WTC11 (cell line): ENCODE results near the gene SNTN.

Experiments
- ATF2 ChIP-seq: sonication (generic); formaldehyde crosslinking; IDR thresholded peaks from 2 replicates; pipeline ENCODE4 v1.8.1; 2022; ENCODE audit warnings: low read depth, missing genetic modification reagents, borderline replicate concordance
- ESRRA ChIP-seq: sonication (generic); formaldehyde crosslinking; IDR thresholded peaks from 2 replicates; pipeline ENCODE4 v1.8.1; 2022; ENCODE audit warnings: mild to moderate bottlenecking, missing genetic modification reagents, borderline replicate concordance
- MXD4 ChIP-seq: fragments of 250-450 bp; sonication (Bioruptor Pico); IDR thresholded peaks from 2 replicates; pipeline ENCODE4 v1.8.0; 2021; ENCODE audit warnings: mild to moderate bottlenecking, moderate library complexity, borderline replicate concordance
- RELA ChIP-seq: sonication (generic); formaldehyde crosslinking; IDR thresholded peaks from 2 replicates; pipeline ENCODE4 v1.8.1; 2022; ENCODE audit warnings: missing genetic modification reagents, mild to moderate bottlenecking, borderline replicate concordance
- SMAD3 ChIP-seq: sonication (generic); formaldehyde crosslinking; IDR thresholded peaks from 2 replicates; pipeline ENCODE4 v1.8.0; 2022; ENCODE audit warnings: missing genetic modification reagents, mild to moderate bottlenecking, borderline replicate concordance
- TCF7 ChIP-seq: sonication (generic); formaldehyde crosslinking; IDR thresholded peaks from 2 replicates; pipeline ENCODE4 v1.8.0; 2022; ENCODE audit warnings: mild to moderate bottlenecking, low read depth, missing genetic modification reagents, moderate library complexity
- TF ChIP-seq, protein P1 (sequence below): fragments of 200-600 bp; IDR thresholded peaks from 2 replicates; pipeline ENCODE4 v1.8.0; 2022; ENCODE audit warnings: antibody characterized with exemption
- TF ChIP-seq, protein P2 (sequence below): sonication (generic); formaldehyde crosslinking; IDR thresholded peaks from 2 replicates; pipeline ENCODE4 v1.8.1; 2023; ENCODE audit warnings: mild to moderate bottlenecking, missing genetic modification reagents, moderate library complexity
- TF ChIP-seq, protein P3 (sequence below): sonication (generic); formaldehyde crosslinking; IDR thresholded peaks from 2 replicates; pipeline ENCODE4 v1.8.1; 2023; ENCODE audit warnings: mild to moderate bottlenecking, missing genetic modification reagents, moderate library complexity
- TF ChIP-seq, protein P4 (sequence below): sonication (generic); formaldehyde crosslinking; conservative IDR thresholded peaks from 2 replicates; pipeline ENCODE4 v1.8.1; 2023; ENCODE audit warnings: mild to moderate bottlenecking, low read depth, missing genetic modification reagents, moderate library complexity

- TF ChIP-seq, protein P1, sequence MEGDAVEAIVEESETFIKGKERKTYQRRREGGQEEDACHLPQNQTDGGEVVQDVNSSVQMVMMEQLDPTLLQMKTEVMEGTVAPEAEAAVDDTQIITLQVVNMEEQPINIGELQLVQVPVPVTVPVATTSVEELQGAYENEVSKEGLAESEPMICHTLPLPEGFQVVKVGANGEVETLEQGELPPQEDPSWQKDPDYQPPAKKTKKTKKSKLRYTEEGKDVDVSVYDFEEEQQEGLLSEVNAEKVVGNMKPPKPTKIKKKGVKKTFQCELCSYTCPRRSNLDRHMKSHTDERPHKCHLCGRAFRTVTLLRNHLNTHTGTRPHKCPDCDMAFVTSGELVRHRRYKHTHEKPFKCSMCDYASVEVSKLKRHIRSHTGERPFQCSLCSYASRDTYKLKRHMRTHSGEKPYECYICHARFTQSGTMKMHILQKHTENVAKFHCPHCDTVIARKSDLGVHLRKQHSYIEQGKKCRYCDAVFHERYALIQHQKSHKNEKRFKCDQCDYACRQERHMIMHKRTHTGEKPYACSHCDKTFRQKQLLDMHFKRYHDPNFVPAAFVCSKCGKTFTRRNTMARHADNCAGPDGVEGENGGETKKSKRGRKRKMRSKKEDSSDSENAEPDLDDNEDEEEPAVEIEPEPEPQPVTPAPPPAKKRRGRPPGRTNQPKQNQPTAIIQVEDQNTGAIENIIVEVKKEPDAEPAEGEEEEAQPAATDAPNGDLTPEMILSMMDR = no peak
- TF ChIP-seq, protein P2, sequence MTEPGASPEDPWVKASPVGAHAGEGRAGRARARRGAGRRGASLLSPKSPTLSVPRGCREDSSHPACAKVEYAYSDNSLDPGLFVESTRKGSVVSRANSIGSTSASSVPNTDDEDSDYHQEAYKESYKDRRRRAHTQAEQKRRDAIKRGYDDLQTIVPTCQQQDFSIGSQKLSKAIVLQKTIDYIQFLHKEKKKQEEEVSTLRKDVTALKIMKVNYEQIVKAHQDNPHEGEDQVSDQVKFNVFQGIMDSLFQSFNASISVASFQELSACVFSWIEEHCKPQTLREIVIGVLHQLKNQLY = no peak
- TF ChIP-seq ATF2 (CRISPR knock-in tag) (no peak), ESRRA (no peak), MXD4 (CRISPR knock-in tag) (no peak), TCF7 (CRISPR knock-in tag) (no peak), RELA (CRISPR knock-in tag) (no peak), SMAD3 (CRISPR knock-in tag) (no peak)
- TF ChIP-seq, protein P3, sequence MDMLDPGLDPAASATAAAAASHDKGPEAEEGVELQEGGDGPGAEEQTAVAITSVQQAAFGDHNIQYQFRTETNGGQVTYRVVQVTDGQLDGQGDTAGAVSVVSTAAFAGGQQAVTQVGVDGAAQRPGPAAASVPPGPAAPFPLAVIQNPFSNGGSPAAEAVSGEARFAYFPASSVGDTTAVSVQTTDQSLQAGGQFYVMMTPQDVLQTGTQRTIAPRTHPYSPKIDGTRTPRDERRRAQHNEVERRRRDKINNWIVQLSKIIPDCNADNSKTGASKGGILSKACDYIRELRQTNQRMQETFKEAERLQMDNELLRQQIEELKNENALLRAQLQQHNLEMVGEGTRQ (CRISPR knock-in tag) = no peak
- TF ChIP-seq, protein P4, sequence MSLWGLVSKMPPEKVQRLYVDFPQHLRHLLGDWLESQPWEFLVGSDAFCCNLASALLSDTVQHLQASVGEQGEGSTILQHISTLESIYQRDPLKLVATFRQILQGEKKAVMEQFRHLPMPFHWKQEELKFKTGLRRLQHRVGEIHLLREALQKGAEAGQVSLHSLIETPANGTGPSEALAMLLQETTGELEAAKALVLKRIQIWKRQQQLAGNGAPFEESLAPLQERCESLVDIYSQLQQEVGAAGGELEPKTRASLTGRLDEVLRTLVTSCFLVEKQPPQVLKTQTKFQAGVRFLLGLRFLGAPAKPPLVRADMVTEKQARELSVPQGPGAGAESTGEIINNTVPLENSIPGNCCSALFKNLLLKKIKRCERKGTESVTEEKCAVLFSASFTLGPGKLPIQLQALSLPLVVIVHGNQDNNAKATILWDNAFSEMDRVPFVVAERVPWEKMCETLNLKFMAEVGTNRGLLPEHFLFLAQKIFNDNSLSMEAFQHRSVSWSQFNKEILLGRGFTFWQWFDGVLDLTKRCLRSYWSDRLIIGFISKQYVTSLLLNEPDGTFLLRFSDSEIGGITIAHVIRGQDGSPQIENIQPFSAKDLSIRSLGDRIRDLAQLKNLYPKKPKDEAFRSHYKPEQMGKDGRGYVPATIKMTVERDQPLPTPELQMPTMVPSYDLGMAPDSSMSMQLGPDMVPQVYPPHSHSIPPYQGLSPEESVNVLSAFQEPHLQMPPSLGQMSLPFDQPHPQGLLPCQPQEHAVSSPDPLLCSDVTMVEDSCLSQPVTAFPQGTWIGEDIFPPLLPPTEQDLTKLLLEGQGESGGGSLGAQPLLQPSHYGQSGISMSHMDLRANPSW (CRISPR knock-in tag) = no peak
Measured at GRCh38 chr3:63706321-63707085, 54.0 kb downstream of the SNTN start.
